Breast epithelium (tissue), 4 donors: ENCODE data around the gene FHDC1. TPM values are rescaled to one million over a fixed set of nuclear protein-coding genes. Genes with fewer than 3 reads are reported as not detected.

Source experiments
- DNase-seq, 2 donors: peaks; one replicate each; pipeline ENCODE4 v3.0.0-alpha.2; 2019; ENCODE audit warnings: low spot score in 2 of 2
- H3K27ac ChIP-seq, 2 donors: fragments of 200-600 bp; sonication (generic) in 1 of 2; one replicate each; pipeline ENCODE4 v1.5.1; 2016 to 2019; ENCODE audit warnings: mild to moderate bottlenecking in 1 of 2
- H3K27me3 ChIP-seq, 2 donors: fragments of 200-600 bp; sonication (generic) in 1 of 2; one replicate each; pipeline versions ENCODE4 v1.5.1 to v1.6.0; 2017 to 2019; ENCODE audit warnings: control low read depth in 1 of 2, mild to moderate bottlenecking in 1 of 2
- H3K36me3 ChIP-seq: fragments of 200-600 bp; one replicate; pipeline ENCODE4 v1.5.1; 2019
- H3K4me1 ChIP-seq, 2 donors: fragments of 200-600 bp; sonication (generic); one replicate each; pipeline ENCODE4 v1.5.1; 2016 to 2019; ENCODE audit warnings: control low read depth in 1 of 2
- H3K4me3 ChIP-seq, 3 donors: fragments of 200-600 bp; sonication (generic); 1 replicate in 2 of 3; 2 replicates in 1 of 3; pipeline ENCODE4 v1.5.1; 2016 to 2019; ENCODE audit warnings: mild to moderate bottlenecking in 3 of 3, moderate library complexity in 2 of 3
- H3K9me3 ChIP-seq, 2 donors: fragments of 200-600 bp; sonication (generic) in 1 of 2; one replicate each; pipeline ENCODE4 v1.5.1; 2016 to 2019; ENCODE audit warnings: control low read depth in 1 of 2
- CTCF ChIP-seq, 3 donors: fragments of 450-650 bp; IDR thresholded peaks; one replicate each; pipeline ENCODE4 v1.5.1; 2016 to 2017; ENCODE audit warnings: antibody characterized with exemption in 3 of 3, mild to moderate bottlenecking in 3 of 3, moderate library complexity in 3 of 3
- POLR2A ChIP-seq: fragments of 450-650 bp; IDR thresholded peaks from one replicate; pipeline ENCODE4 v1.6.1; 2016; ENCODE audit warnings: antibody characterized with exemption, mild to moderate bottlenecking, moderate library complexity
- POLR2AphosphoS5 ChIP-seq, 3 donors: sonication (generic); formaldehyde crosslinking; IDR thresholded peaks; one replicate each; pipeline ENCODE4 v1.6.1; 2017; ENCODE audit warnings: antibody characterized with exemption in 3 of 3
- intact Hi-C: fragments of 100-400 bp; cut with DNase I; formaldehyde crosslinking; loops from one replicate; pipeline ENCODE4 v1.15.1; 2023; ENCODE audit warnings: low total_unique reads
- total RNA-seq, 3 donors: library from RNA; depleted of rRNA; stranded (reverse); fragments of >200 nt; gene quantifications; one replicate each; pipeline ENCODE4 v1.1.0, GENCODE V29; 2016

The FHDC1 gene
- total RNA-seq, 3 donors from 2014 or later: 0.48 to 2.3 (median 2.0) TPM

DNA sequence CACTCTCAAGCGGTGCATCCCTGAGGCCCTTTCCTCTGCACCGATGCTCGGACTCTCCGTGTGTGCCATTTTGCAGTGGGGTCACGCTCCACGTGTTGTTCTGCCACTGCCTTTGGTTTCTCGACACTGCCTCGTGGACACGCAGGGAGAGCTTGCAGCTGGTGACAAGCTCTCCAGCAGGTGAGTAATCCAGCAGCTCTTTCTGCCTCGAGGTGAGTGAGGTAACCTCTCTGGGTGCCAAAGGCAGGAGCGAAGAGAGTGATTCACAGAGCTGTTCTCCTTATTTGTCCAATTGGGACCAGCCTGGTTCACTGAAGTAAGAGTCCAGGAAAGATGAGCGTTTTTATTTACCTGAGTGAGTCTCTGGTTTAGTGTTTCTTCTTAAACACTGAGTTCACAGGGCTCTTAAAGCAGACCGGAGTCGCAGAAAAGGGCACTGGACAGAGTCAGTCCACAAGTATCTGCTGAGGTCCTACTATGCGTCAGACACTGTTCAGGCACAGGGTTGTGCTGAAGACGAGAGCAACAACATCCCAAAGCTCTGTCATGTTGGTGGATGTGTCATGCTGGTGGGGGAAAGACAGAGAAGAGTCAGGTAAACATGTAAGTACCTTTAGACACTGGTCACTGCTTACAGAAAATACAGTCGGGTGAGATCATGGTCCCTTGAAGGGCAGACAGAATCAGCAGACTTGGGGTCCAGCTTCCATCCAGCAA is 61.8 kb downstream of the FHDC1 start:
- Histone ChIP-seq H3K9me3 (no peaks in the 10 kb centered on the region), H3K27ac (peak overlapping the region; percentile 91 to 93), H3K4me1 (peaks cover 0 to 6% of the 10 kb centered on the region in 2 donors), H3K4me3 (no peak overlapping the region), H3K27me3 (no peaks in the 10 kb centered on the region), H3K36me3 (no peaks in the 10 kb centered on the region)
- peak; percentile 82 to 91 for DNase-seq
- intact Hi-C loops: no loop called here
- TF ChIP-seq POLR2AphosphoS5 (IDR thresholded peaks at IDR 0.05) (peak in 2 of 3 donors; percentile 59 to 78), CTCF (IDR thresholded peaks at IDR 0.05) (peak in 1 of 3 donors; percentile 19), POLR2A (no peak)

DNA sequence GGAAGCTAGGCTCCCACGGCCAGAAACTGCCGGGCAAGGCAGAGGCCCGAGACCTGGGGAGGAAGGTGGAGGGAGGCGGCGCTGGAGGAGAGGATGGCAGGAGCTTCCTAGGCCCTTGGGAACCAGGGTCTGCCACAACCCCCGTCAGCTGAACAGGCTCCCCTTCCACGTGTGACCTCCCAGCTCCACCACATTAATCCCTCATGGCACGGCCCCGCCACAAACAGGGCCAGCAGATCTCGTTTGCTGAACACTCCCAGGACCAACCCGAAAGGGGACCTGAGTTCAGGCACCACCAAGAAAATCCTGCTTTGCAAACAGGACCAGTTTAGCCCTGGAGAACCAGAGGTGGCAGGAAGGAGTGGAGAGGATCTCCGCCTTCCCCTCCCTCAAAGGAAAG is 62.7 kb downstream of the FHDC1 start:
- no peak for TF ChIP-seq CTCF (IDR thresholded peaks at IDR 0.05)
- TF ChIP-seq POLR2A: no peak
- TF ChIP-seq POLR2AphosphoS5 (IDR thresholded peaks at IDR 0.05): no peak
- DNase-seq: no peak
- Histone ChIP-seq H3K27ac (peak overlapping the region in 1 of 2 donors; percentile 91), H3K36me3 (no peaks in the 10 kb centered on the region), H3K9me3 (no peaks in the 10 kb centered on the region), H3K4me1 (peaks cover 0 to 6% of the 10 kb centered on the region in 2 donors), H3K27me3 (no peaks in the 10 kb centered on the region), H3K4me3 (no peak overlapping the region)
- intact Hi-C loops: no loop called here

DNA sequence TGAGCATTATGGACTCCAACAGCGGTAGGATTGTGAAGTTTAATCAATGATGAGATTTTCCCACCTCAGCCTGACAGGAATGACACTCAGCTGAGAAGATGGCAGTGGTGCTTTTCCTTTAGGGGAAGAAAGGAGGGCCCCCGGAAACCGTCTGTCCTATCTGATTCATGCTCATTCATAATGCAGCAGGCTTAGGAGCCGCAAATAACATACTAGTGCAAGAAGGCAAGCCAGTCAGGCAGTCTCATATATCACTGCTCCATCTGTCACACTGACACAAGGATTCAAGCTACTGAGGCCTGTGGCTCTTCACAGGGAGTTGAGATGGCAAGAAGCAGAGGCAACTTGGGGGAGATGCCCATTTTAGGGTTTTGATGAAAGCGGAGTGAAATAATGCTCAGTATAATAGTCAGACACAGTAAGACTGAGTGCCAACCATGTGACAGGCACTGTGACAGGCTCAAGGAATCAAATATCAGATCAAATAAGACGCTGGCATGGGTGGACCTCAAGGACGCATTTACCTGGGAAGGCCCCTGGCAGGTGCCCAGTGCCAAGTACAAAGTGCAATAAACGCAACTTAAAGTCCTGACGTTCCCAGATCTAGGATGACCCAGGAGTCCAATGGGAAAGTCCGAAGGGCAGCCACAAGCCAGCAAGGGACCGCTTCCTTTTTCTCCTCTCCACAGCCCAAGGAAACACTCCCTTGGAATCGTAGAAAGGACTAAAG is 63.4 kb downstream of the FHDC1 start:
- H3K27me3 ChIP-seq: no peaks in the 10 kb centered on the region
- H3K27ac ChIP-seq: peak overlapping the region in 1 of 2 donors; percentile 91
- intact Hi-C loops: no loop called here
- H3K4me3 ChIP-seq: no peak overlapping the region
- H3K36me3 ChIP-seq: no peaks in the 10 kb centered on the region
- H3K9me3 ChIP-seq: no peaks in the 10 kb centered on the region
- DNase-seq: no peak
- peaks cover 0 to 6% of the 10 kb centered on the region in 2 donors for H3K4me1 ChIP-seq
- TF ChIP-seq POLR2A (no peak), CTCF (IDR thresholded peaks at IDR 0.05) (no peak), POLR2AphosphoS5 (IDR thresholded peaks at IDR 0.05) (no peak)

GRCh38 chr4:153000076-153000420 is 63.9 kb downstream of the FHDC1 start:
- no peak for TF ChIP-seq POLR2AphosphoS5 (IDR thresholded peaks at IDR 0.05)
- no peak for TF ChIP-seq POLR2A
- no peak for TF ChIP-seq CTCF (IDR thresholded peaks at IDR 0.05)
- intact Hi-C loops: no loop called here
- H3K27ac ChIP-seq: no peak overlapping the region

GRCh38 chr4:153001626-153002025 is 65.5 kb downstream of the FHDC1 start:
- TF ChIP-seq POLR2A: no peak
- TF ChIP-seq POLR2AphosphoS5 (IDR thresholded peaks at IDR 0.05): no peak
- TF ChIP-seq CTCF (IDR thresholded peaks at IDR 0.05): no peak
- intact Hi-C loops: no loop called here
- no peaks in the 10 kb centered on the region for H3K27me3 ChIP-seq
- no peak overlapping the region for H3K27ac ChIP-seq
- no peaks in the 10 kb centered on the region for H3K36me3 ChIP-seq
- H3K4me1 ChIP-seq: no peaks in the 10 kb centered on the region
- H3K4me3 ChIP-seq: no peak overlapping the region
- H3K9me3 ChIP-seq: no peaks in the 10 kb centered on the region
- DNase-seq: no peak

More at GRCh38 chr4:153000076-153000420, 63.9 kb downstream of the FHDC1 start:
- DNase-seq: no peak
- Histone ChIP-seq H3K4me3 (no peak overlapping the region), H3K9me3 (no peaks in the 10 kb centered on the region), H3K36me3 (no peaks in the 10 kb centered on the region), H3K27me3 (no peaks in the 10 kb centered on the region), H3K4me1 (peaks cover 0 to 6% of the 10 kb centered on the region in 2 donors)
